Esophagus muscularis mucosa (tissue), 4 donors: Measurements from ENCODE around the gene RAB3D. TPM values are rescaled to one million over a fixed set of nuclear protein-coding genes. Genes with fewer than 3 reads are reported as not detected.

ENCODE experiments used
- DNase-seq: peaks from one replicate; pipeline ENCODE4 v3.0.0-alpha.2; 2017; ENCODE audit errors: extremely low spot score
- H3K27ac ChIP-seq, 4 donors: fragments of 200-600 bp; sonication (generic); replicated peaks in 1 of 4; 1 replicate in 3 of 4; 2 replicates in 1 of 4; pipeline ENCODE4 v1.5.1; 2016 to 2019; ENCODE audit warnings: mild to moderate bottlenecking in 1 of 4
- H3K27me3 ChIP-seq, 4 donors: fragments of 200-600 bp; sonication (generic); one replicate each; pipeline versions ENCODE4 v1.5.1 to v1.6.0; 2016 to 2019
- H3K36me3 ChIP-seq, 4 donors: fragments of 200-600 bp; sonication (generic); one replicate each; pipeline ENCODE4 v1.5.1; 2016 to 2019
- H3K4me1 ChIP-seq, 4 donors: fragments of 200-600 bp; sonication (generic); one replicate each; pipeline ENCODE4 v1.5.1; 2016 to 2019
- H3K4me3 ChIP-seq, 4 donors: fragments of 200-600 bp; sonication (generic); 1 replicate in 2 of 4; 2 replicates in 2 of 4; pipeline ENCODE4 v1.5.1; 2016 to 2019; ENCODE audit warnings: mild to moderate bottlenecking in 4 of 4, moderate library complexity in 1 of 4
- H3K9me3 ChIP-seq, 4 donors: fragments of 200-600 bp; sonication (generic); 1 replicate in 3 of 4; 2 replicates in 1 of 4; pipeline ENCODE4 v1.5.1; 2016 to 2019
- EP300 ChIP-seq: sonication (generic); formaldehyde crosslinking; IDR thresholded peaks from one replicate; pipeline ENCODE4 v1.6.1; 2017; ENCODE audit warnings: antibody characterized with exemption
- POLR2A ChIP-seq: fragments of 450-650 bp; IDR thresholded peaks from one replicate; pipeline ENCODE4 v1.6.1; 2017; ENCODE audit warnings: antibody characterized with exemption, moderate library complexity, mild to moderate bottlenecking, low read depth
- POLR2AphosphoS5 ChIP-seq, 2 donors: sonication (generic); formaldehyde crosslinking; IDR thresholded peaks; one replicate each; pipeline ENCODE4 v1.6.1; 2017; ENCODE audit warnings: antibody characterized with exemption in 2 of 2
- WGBS: methylation state at CpG from one replicate; pipeline ENCODE4 v1.1.5; 2018; 5-methylcytosine and 5-hydroxymethylcytosine counted together
- intact Hi-C: fragments of 100-400 bp; cut with DNase I; formaldehyde crosslinking; loops from one replicate; pipeline ENCODE4 v1.15.1; 2023
- total RNA-seq, 4 donors: library from RNA; depleted of rRNA; stranded (reverse); fragments of >200 nt; gene quantifications; one replicate each; pipeline versions ENCODE4 v1.1.0 to v1.2.1, GENCODE V29; 2016
- TF ChIP-seq, protein P1 (sequence below), 3 experiments: fragments of 200-600 bp in 2 of 3; fragments of 450-650 bp in 1 of 3; sonication (generic) in 2 of 3; IDR thresholded peaks; one replicate each; pipeline ENCODE4 v1.5.1; 2017 to 2019; ENCODE audit warnings: antibody characterized with exemption in 3 of 3, mild to moderate bottlenecking in 2 of 3, moderate library complexity in 1 of 3

Gene RAB3D
- total RNA-seq, 4 donors from 2014 or later: 15.1 to 40.3 (median 27.9) TPM

DNA sequence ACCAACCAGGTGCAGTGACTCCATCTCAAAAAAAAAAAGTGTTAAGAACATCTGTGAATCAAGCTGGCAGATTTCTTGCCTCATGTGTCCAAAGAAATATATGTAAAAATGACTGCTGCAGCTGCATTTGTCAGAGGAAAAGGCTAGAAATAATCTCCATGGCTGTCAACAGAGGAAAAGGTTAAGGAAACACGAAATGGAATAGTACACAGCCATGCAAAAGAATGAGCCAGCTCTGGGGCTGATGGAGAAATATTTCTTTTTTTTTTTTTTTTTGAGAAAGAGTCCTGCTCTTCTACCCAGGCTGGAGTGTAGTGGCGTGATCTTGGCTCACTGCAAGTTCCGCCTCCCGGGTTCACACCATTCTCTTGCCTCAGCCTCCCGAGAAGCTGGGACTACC is 6.6 kb downstream of the RAB3D start:
- Histone ChIP-seq H3K36me3 (peaks cover 34 to 96% (median 88%) of the 10 kb centered on the region in 4 donors), H3K27ac (no peak overlapping the region), H3K9me3 (no peaks in the 10 kb centered on the region), H3K27me3 (no peaks in the 10 kb centered on the region), H3K4me1 (peaks cover 0 to 8% (median 1%) of the 10 kb centered on the region in 4 donors), H3K4me3 (no peak overlapping the region)
- no peak for TF ChIP-seq POLR2A
- TF ChIP-seq, protein P1, sequence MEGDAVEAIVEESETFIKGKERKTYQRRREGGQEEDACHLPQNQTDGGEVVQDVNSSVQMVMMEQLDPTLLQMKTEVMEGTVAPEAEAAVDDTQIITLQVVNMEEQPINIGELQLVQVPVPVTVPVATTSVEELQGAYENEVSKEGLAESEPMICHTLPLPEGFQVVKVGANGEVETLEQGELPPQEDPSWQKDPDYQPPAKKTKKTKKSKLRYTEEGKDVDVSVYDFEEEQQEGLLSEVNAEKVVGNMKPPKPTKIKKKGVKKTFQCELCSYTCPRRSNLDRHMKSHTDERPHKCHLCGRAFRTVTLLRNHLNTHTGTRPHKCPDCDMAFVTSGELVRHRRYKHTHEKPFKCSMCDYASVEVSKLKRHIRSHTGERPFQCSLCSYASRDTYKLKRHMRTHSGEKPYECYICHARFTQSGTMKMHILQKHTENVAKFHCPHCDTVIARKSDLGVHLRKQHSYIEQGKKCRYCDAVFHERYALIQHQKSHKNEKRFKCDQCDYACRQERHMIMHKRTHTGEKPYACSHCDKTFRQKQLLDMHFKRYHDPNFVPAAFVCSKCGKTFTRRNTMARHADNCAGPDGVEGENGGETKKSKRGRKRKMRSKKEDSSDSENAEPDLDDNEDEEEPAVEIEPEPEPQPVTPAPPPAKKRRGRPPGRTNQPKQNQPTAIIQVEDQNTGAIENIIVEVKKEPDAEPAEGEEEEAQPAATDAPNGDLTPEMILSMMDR (IDR thresholded peaks at IDR 0.05): no peak
- TF ChIP-seq POLR2AphosphoS5 (IDR thresholded peaks at IDR 0.05): no peak
- no peak for TF ChIP-seq EP300
- intact Hi-C loops: no loop called here
- no peak for DNase-seq
- WGBS: 91% methylated on average over 5 of the region's 5 CpGs

DNA sequence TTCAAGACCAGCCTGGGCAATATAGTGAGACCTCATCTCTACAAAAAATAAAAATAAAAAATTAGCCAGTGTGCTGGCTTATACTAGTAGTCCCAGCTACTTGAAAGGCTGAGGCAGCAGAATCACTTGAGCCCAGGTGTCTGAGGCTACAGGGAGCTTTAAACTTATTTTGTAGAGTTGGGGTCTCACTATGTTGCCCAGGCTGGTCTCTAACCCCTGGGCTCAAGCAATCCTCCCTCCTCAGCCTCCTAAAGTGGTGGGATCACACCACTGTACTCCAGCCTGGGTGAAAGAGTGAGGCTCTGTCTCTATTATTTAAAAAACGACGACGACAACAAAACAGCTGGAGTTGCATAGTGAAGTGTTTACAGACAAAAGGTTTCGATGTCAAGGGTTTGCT is 8.0 kb downstream of the RAB3D start:
- no peaks in the 10 kb centered on the region for H3K27me3 ChIP-seq
- TF ChIP-seq POLR2AphosphoS5 (IDR thresholded peaks at IDR 0.05) (no peak), EP300 (no peak), POLR2A (no peak)
- TF ChIP-seq, protein P1 (IDR thresholded peaks at IDR 0.05): no peak
- H3K9me3 ChIP-seq: no peaks in the 10 kb centered on the region
- H3K4me3 ChIP-seq: no peak overlapping the region
- peaks cover 36 to 100% (median 93%) of the 10 kb centered on the region in 4 donors for H3K36me3 ChIP-seq
- no peak overlapping the region for H3K27ac ChIP-seq
- no peaks in the 10 kb centered on the region for H3K4me1 ChIP-seq
- intact Hi-C loops: no loop called here
- 74% methylated on average over 4 of the region's 4 CpGs for WGBS
- DNase-seq: no peak

DNA sequence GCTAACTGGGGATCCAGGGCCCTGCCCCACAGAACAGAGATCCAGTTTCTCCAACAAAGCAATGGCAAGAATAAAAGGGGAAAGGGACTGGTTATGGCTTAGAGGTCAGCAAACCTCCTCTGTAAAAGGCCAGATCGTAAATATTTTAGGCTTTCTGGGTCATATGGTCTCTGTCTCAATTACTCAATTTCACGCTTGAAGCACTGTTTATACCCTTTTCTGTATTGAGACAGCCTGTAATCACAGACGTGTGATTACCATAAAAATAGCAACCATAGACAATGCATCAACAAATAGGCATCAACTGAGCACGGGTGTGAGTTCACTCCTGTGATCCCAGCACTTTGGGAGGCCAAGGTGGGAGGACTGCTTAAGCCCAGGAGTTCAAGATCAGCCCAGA is 9.3 kb downstream of the RAB3D start:
- WGBS: 85% methylated on average over 4 of the region's 4 CpGs
- H3K27me3 ChIP-seq: no peaks in the 10 kb centered on the region
- intact Hi-C loops: no loop called here
- no peaks in the 10 kb centered on the region for H3K9me3 ChIP-seq
- H3K4me1 ChIP-seq: peaks cover under 1 to 2% (median under 1%) of the 10 kb centered on the region in 4 donors
- TF ChIP-seq POLR2AphosphoS5 (IDR thresholded peaks at IDR 0.05): no peak
- no peak for TF ChIP-seq POLR2A
- TF ChIP-seq EP300: no peak
- TF ChIP-seq, protein P1 (IDR thresholded peaks at IDR 0.05): no peak
- no peak overlapping the region for H3K27ac ChIP-seq
- no peak overlapping the region for H3K4me3 ChIP-seq
- H3K36me3 ChIP-seq: peaks cover 30 to 100% (median 89%) of the 10 kb centered on the region in 4 donors
- no peak for DNase-seq

DNA sequence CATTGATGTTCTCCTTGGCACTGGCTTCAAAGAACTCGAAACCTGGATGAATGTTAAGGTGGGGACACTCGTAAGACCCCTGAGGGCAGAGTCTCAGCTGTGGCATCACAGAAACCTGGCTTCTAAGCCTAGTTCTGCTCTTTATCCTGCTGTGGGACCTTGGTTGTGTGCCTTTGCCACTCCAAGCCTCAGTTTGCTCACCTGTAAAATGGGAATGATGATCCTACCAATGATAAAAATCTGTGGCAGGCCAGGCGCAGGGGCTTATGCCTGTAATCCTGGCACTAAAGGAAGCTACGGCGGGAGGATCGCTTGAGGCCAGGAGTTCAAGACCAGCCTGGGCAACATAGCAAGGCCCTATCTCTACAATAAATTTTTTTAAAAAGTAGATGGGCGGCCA is 13.9 kb downstream of the RAB3D start:
- 95% methylated on average over 7 of the region's 7 CpGs for WGBS
- Histone ChIP-seq H3K27ac (peak overlapping the region; percentile 78 to 81 (median 81)), H3K4me3 (no peak overlapping the region), H3K27me3 (no peaks in the 10 kb centered on the region), H3K9me3 (no peaks in the 10 kb centered on the region), H3K36me3 (peaks cover 4 to 58% (median 52%) of the 10 kb centered on the region in 4 donors), H3K4me1 (peaks cover 18 to 40% (median 36%) of the 10 kb centered on the region in 4 donors)
- TF ChIP-seq EP300 (no peak), POLR2A (no peak), POLR2AphosphoS5 (IDR thresholded peaks at IDR 0.05) (no peak)
- TF ChIP-seq, protein P1 (IDR thresholded peaks at IDR 0.05): no peak
- no peak for DNase-seq
- intact Hi-C loops: no loop called here
